Hepatocyte (in vitro differentiated cells): ENCODE results near the gene KIRREL3. TPM values are rescaled to one million over a fixed set of nuclear protein-coding genes. Genes with fewer than 3 reads are reported as not detected.

Experiments
- DNase-seq: peaks from one replicate; pipeline ENCODE4 v3.0.0-alpha.2; 2016; ENCODE audit warnings: low spot score
- H2AFZ ChIP-seq: fragments of 200-600 bp; sonication (generic); 2 replicates; pipeline ENCODE4 v1.6.0; 2016; ENCODE audit warnings: antibody characterized with exemption, mild to moderate bottlenecking
- H3K27ac ChIP-seq: fragments of 200-600 bp; sonication (generic); 2 replicates; pipeline ENCODE4 v1.5.1; 2016; ENCODE audit warnings: mild to moderate bottlenecking
- H3K27me3 ChIP-seq: fragments of 200-600 bp; sonication (generic); 2 replicates; pipeline ENCODE4 v1.6.1; 2016
- H3K36me3 ChIP-seq: fragments of 200-600 bp; sonication (generic); replicated peaks from 2 replicates; pipeline ENCODE4 v1.5.1; 2016; ENCODE audit warnings: low read depth; ENCODE audit not compliant: insufficient read depth
- H3K4me1 ChIP-seq: fragments of 200-600 bp; sonication (generic); 2 replicates; pipeline ENCODE4 v1.5.1; 2016; ENCODE audit warnings: mild to moderate bottlenecking, moderate library complexity; ENCODE audit not compliant: insufficient read depth
- H3K4me2 ChIP-seq: fragments of 200-600 bp; sonication (generic); 2 replicates; pipeline ENCODE4 v1.6.0; 2016
- H3K4me3 ChIP-seq: fragments of 200-600 bp; sonication (generic); 2 replicates; pipeline ENCODE4 v1.5.1; 2016; ENCODE audit warnings: mild to moderate bottlenecking
- H3K79me2 ChIP-seq: fragments of 200-600 bp; sonication (generic); 2 replicates; pipeline ENCODE4 v1.6.0; 2017; ENCODE audit warnings: mild to moderate bottlenecking
- H3K9me2 ChIP-seq: fragments of 200-600 bp; sonication (generic); replicated peaks from 2 replicates; pipeline ENCODE4 v1.6.0; 2017; ENCODE audit warnings: mild to moderate bottlenecking; ENCODE audit not compliant: insufficient read depth
- H3K9me3 ChIP-seq: fragments of 200-600 bp; sonication (generic); 2 replicates; pipeline ENCODE4 v1.5.1; 2016; ENCODE audit warnings: low read depth, mild to moderate bottlenecking
- H4K20me1 ChIP-seq: fragments of 200-600 bp; sonication (generic); 2 replicates; pipeline ENCODE4 v1.6.0; 2016; ENCODE audit warnings: mild to moderate bottlenecking; ENCODE audit not compliant: insufficient read depth, poor library complexity, severe bottlenecking
- CTCF ChIP-seq: fragments of 200-600 bp; sonication (generic); IDR thresholded peaks from 2 replicates; pipeline ENCODE4 v1.5.1; 2016; ENCODE audit warnings: antibody characterized with exemption, mild to moderate bottlenecking; ENCODE audit not compliant: poor library complexity
- EZH2 ChIP-seq: fragments of 200-600 bp; sonication (generic); IDR thresholded peaks from 2 replicates; pipeline ENCODE4 v1.6.1; 2016; ENCODE audit warnings: antibody characterized with exemption, mild to moderate bottlenecking, borderline replicate concordance
- EZH2phosphoT487 ChIP-seq: fragments of 200-600 bp; sonication (generic); IDR thresholded peaks from one replicate; pipeline ENCODE4 v1.6.1; 2018; ENCODE audit warnings: antibody characterized with exemption, mild to moderate bottlenecking, low read depth, moderate library complexity; ENCODE audit not compliant: unreplicated experiment, severe bottlenecking
- WGBS: methylation state at CpG from one replicate; pipeline ENCODE4 v1.1.6; 2016; ENCODE audit warnings: low lambda C conversion rate; ENCODE audit errors: missing lambda C conversion rate; 5-methylcytosine and 5-hydroxymethylcytosine counted together
- polyA plus RNA-seq: library from polyadenylated mRNA; unstranded; fragments of >200 nt; fragmentation: Nextera tagmentation; extraction: Ambion mirVana; gene quantifications from 2 replicates; pipeline ENCODE4 v1.2.1, GENCODE V29; 2016
- total RNA-seq: library from RNA; depleted of rRNA; stranded (reverse); fragments of >200 nt; gene quantifications from 2 replicates; pipeline ENCODE4 v1.2.3, GENCODE V29; 2014

The KIRREL3 gene
- total and polyA plus RNA-seq, 2 experiments from 2014 or later = 0.33 to 0.86 TPM

GRCh38 chr11:126748100-126748791 lies 252.3 kb downstream of the KIRREL3 start:
- 70% methylated on average over 16 of the region's 17 CpGs for whole genome bisulfite sequencing
- no peak overlapping the region for H3K4me3 ChIP-seq
- no peaks in the 10 kb centered on the region for H4K20me1 ChIP-seq
- DNase-seq = no peak
- no peak overlapping the region for H3K4me2 ChIP-seq
- no peaks in the 10 kb centered on the region for H3K9me2 ChIP-seq
- TF ChIP-seq EZH2 (no peak), CTCF (no peak), EZH2phosphoT487 (no peak)
- H3K27ac ChIP-seq = no peak overlapping the region
- no peak overlapping the region for H2AFZ ChIP-seq
- no peaks in the 10 kb centered on the region for H3K36me3 ChIP-seq
- no peaks in the 10 kb centered on the region for H3K9me3 ChIP-seq
- no peaks in the 10 kb centered on the region for H3K4me1 ChIP-seq
- H3K79me2 ChIP-seq = no peaks in the 10 kb centered on the region
- H3K27me3 ChIP-seq = peaks cover 25% of the 10 kb centered on the region

GRCh38 chr11:126747315-126747714 lies 253.3 kb downstream of the KIRREL3 start:
- no peaks in the 10 kb centered on the region for H3K9me2 ChIP-seq
- no peak overlapping the region for H2AFZ ChIP-seq
- peaks cover 26% of the 10 kb centered on the region for H3K27me3 ChIP-seq
- no peak for TF ChIP-seq EZH2phosphoT487
- TF ChIP-seq EZH2 = no peak
- no peak for TF ChIP-seq CTCF
- no peaks in the 10 kb centered on the region for H3K79me2 ChIP-seq
- no peaks in the 10 kb centered on the region for H3K9me3 ChIP-seq
- H3K4me1 ChIP-seq = no peaks in the 10 kb centered on the region
- 95% methylated on average over 9 of the region's 9 CpGs for WGBS
- H3K36me3 ChIP-seq = no peaks in the 10 kb centered on the region
- no peak for DNase-seq
- no peaks in the 10 kb centered on the region for H4K20me1 ChIP-seq
- H3K4me2 ChIP-seq = no peak overlapping the region
- H3K4me3 ChIP-seq = no peak overlapping the region
- no peak overlapping the region for H3K27ac ChIP-seq

DNA sequence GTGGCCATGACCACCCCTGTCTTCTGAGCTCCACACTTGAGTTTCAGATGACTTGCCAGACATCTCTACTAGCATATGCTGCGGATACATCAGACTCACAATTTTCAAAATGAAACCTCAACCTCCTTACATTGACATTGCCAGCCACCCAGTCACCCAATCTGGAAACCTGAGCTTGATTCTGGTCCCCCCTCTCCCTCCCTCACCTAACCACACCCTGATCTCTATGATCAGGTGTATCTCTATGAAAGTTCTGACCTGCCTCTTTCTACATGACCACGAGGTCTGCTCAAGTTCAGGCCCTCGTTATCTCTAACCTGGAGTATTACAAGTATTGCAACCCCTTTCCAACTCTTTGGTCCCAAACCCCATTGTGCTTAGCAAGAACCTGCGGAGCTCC lies 254.1 kb downstream of the KIRREL3 start:
- TF ChIP-seq CTCF (no peak), EZH2phosphoT487 (no peak), EZH2 (no peak)
- no peaks in the 10 kb centered on the region for H3K4me1 ChIP-seq
- H4K20me1 ChIP-seq = no peaks in the 10 kb centered on the region
- no peak overlapping the region for H3K4me2 ChIP-seq
- DNase-seq = no peak
- no peak overlapping the region for H3K4me3 ChIP-seq
- H3K79me2 ChIP-seq = no peaks in the 10 kb centered on the region
- H3K27me3 ChIP-seq = peaks cover 31% of the 10 kb centered on the region
- no peaks in the 10 kb centered on the region for H3K9me2 ChIP-seq
- no peak overlapping the region for H3K27ac ChIP-seq
- H3K9me3 ChIP-seq = no peaks in the 10 kb centered on the region
- H2AFZ ChIP-seq = no peak overlapping the region
- no peaks in the 10 kb centered on the region for H3K36me3 ChIP-seq
- WGBS = 93% methylated on average over 4 of the region's 4 CpGs
